HepG2 (cell line): ENCODE data around the gene NOTUM. TPM values are rescaled to one million over a fixed set of nuclear protein-coding genes. Genes with fewer than 3 reads are reported as not detected.
A peak's percentile ranks its signal among the peaks of the same experiment; 100 is the strongest.

Experiments
- KDM5A ChIP-seq: fragments of 200-600 bp; sonication (generic); IDR thresholded peaks from 2 replicates; pipeline ENCODE4 v1.7.0; 2018; ENCODE audit warnings: antibody characterized with exemption, mild to moderate bottlenecking, low read length, borderline replicate concordance
- MTF2 ChIP-seq: sonication (generic); formaldehyde crosslinking; IDR thresholded peaks from 2 replicates; pipeline ENCODE4 v1.5.0; 2020; ENCODE audit warnings: missing genetic modification reagents, borderline replicate concordance
- POLR2AphosphoS5 ChIP-seq: IDR thresholded peaks from 2 replicates; pipeline ENCODE4 v1.6.1; 2012; ENCODE audit warnings: low read depth, low read length
- RELA ChIP-seq: sonication (generic); formaldehyde crosslinking; IDR thresholded peaks from 2 replicates; pipeline ENCODE4 v1.4.0; 2020; ENCODE audit warnings: missing genetic modification reagents
- SKI ChIP-seq: fragments of 450-650 bp; IDR thresholded peaks from one replicate; pipeline ENCODE4 v1.6.1; 2018; ENCODE audit warnings: mild to moderate bottlenecking; ENCODE audit not compliant: partially characterized antibody
- YY1 ChIP-seq: IDR thresholded peaks from 2 replicates; pipeline ENCODE4 v1.6.1; 2011; ENCODE audit warnings: low read length, low read depth, moderate library complexity, mild to moderate bottlenecking; ENCODE audit not compliant: insufficient read depth, insufficient replicate concordance
- ZIK1 ChIP-seq: sonication (generic); formaldehyde crosslinking; IDR thresholded peaks from 2 replicates; pipeline ENCODE4 v1.5.0; 2020; ENCODE audit warnings: mild to moderate bottlenecking, low read depth, missing genetic modification reagents, borderline replicate concordance
- ZNF180 ChIP-seq: sonication (generic); formaldehyde crosslinking; IDR thresholded peaks from 2 replicates; pipeline ENCODE4 v1.4.0; 2020; ENCODE audit warnings: low read depth, missing genetic modification reagents, borderline replicate concordance
- ZNF274 ChIP-seq: sonication (generic); formaldehyde crosslinking; IDR thresholded peaks from 2 replicates; pipeline ENCODE4 v1.5.1; 2020; ENCODE audit warnings: mild to moderate bottlenecking, missing genetic modification reagents
- ZNF644 ChIP-seq: IDR thresholded peaks from 2 replicates; pipeline ENCODE4 v1.6.1; 2016; ENCODE audit warnings: low read depth
- ZNF749 ChIP-seq: sonication (generic); formaldehyde crosslinking; IDR thresholded peaks from 2 replicates; pipeline ENCODE4 v1.8.0; 2022; ENCODE audit warnings: mild to moderate bottlenecking, missing genetic modification reagents, moderate library complexity, borderline replicate concordance
- ZSCAN22 ChIP-seq: sonication (generic); formaldehyde crosslinking; IDR thresholded peaks from 2 replicates; pipeline ENCODE4 v1.4.0; 2020; ENCODE audit warnings: mild to moderate bottlenecking, missing genetic modification reagents
- polyA plus RNA-seq, 8 experiments: library from polyadenylated mRNA; depleted of rRNA in 3 of 8; stranded (reverse) in 7 of 8; unstranded in 1 of 8; fragments of >200 nt; fragmentation: Illumina TruSeq in 4 of 8; extraction: Trizol in 4 of 8; gene quantifications; 2 replicates each; pipeline versions ENCODE4 v1.2.1 to v1.2.3, GENCODE V29; 2011 to 2016; ENCODE audit warnings: low read depth in 4 of 8, missing spikeins in 1 of 8, mixed read lengths in 1 of 8; ENCODE audit not compliant: insufficient read depth in 1 of 8
- total RNA-seq, 5 experiments: library from RNA; depleted of rRNA; stranded (reverse); fragments of >200 nt; fragmentation: Illumina TruSeq; extraction: Trizol; gene quantifications; 2 replicates each; pipeline ENCODE4 v1.2.3, GENCODE V29; 2016; ENCODE audit warnings: low read depth in 1 of 5
- TF ChIP-seq, protein P1 (sequence below): sonication (generic); formaldehyde crosslinking; IDR thresholded peaks from 2 replicates; pipeline ENCODE4 v1.5.0; 2020; ENCODE audit warnings: mild to moderate bottlenecking, missing genetic modification reagents, borderline replicate concordance
- TF ChIP-seq, protein P2 (sequence below): sonication (generic); formaldehyde crosslinking; IDR thresholded peaks from 2 replicates; pipeline ENCODE4 v1.4.0; 2020; ENCODE audit warnings: missing genetic modification reagents, borderline replicate concordance
- TF ChIP-seq, protein P3 (sequence below): sonication (generic); formaldehyde crosslinking; IDR thresholded peaks from 2 replicates; pipeline ENCODE4 v1.5.1; 2020; ENCODE audit warnings: mild to moderate bottlenecking, missing genetic modification reagents, borderline replicate concordance
- TF ChIP-seq, protein P4 (sequence below): sonication (generic); formaldehyde crosslinking; IDR thresholded peaks from 2 replicates; pipeline ENCODE4 v1.5.0; 2020; ENCODE audit warnings: missing genetic modification reagents

The NOTUM gene
- total and polyA plus RNA-seq, 2 of the 13 experiments (the other 11 are each of a cell fraction or from before 2014, with no cell fraction given), result 150 to 160 TPM

DNA sequence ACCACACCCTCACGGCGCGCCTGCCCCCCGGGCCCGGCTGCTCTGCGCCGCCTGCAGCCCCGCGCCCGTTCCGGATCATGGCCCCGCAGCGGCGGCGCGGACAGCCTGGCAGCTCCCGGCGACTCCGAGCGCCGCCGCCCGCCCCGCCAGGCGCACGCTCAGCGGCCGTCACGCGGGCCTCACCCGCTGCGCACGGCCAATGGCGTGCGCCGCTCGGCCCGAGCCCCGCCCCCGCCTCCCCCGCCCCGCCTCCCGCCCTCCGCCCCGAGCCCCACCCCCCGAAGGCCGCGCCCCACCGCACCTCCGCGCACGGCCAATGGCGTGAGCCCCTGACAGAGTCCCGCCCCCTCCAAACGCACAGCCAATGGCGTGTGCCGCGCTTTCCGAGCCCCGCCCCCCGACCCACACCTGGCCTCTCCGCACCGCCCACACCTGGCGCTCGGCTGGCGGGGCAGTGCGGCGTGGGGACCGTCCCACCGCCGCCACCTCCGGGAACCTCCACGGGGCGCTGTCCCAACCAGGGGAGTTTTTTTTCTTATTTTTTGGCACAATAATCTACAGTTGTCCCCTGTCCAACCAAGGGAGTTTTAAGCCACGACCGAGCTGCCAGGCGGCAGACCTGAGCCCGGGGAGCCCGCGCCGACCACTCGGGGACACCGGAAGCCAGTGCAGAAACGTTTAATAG, 49.6 kb downstream of the NOTUM start, which contains the start of gene PCYT2 (continued):
- TF ChIP-seq, protein P1, sequence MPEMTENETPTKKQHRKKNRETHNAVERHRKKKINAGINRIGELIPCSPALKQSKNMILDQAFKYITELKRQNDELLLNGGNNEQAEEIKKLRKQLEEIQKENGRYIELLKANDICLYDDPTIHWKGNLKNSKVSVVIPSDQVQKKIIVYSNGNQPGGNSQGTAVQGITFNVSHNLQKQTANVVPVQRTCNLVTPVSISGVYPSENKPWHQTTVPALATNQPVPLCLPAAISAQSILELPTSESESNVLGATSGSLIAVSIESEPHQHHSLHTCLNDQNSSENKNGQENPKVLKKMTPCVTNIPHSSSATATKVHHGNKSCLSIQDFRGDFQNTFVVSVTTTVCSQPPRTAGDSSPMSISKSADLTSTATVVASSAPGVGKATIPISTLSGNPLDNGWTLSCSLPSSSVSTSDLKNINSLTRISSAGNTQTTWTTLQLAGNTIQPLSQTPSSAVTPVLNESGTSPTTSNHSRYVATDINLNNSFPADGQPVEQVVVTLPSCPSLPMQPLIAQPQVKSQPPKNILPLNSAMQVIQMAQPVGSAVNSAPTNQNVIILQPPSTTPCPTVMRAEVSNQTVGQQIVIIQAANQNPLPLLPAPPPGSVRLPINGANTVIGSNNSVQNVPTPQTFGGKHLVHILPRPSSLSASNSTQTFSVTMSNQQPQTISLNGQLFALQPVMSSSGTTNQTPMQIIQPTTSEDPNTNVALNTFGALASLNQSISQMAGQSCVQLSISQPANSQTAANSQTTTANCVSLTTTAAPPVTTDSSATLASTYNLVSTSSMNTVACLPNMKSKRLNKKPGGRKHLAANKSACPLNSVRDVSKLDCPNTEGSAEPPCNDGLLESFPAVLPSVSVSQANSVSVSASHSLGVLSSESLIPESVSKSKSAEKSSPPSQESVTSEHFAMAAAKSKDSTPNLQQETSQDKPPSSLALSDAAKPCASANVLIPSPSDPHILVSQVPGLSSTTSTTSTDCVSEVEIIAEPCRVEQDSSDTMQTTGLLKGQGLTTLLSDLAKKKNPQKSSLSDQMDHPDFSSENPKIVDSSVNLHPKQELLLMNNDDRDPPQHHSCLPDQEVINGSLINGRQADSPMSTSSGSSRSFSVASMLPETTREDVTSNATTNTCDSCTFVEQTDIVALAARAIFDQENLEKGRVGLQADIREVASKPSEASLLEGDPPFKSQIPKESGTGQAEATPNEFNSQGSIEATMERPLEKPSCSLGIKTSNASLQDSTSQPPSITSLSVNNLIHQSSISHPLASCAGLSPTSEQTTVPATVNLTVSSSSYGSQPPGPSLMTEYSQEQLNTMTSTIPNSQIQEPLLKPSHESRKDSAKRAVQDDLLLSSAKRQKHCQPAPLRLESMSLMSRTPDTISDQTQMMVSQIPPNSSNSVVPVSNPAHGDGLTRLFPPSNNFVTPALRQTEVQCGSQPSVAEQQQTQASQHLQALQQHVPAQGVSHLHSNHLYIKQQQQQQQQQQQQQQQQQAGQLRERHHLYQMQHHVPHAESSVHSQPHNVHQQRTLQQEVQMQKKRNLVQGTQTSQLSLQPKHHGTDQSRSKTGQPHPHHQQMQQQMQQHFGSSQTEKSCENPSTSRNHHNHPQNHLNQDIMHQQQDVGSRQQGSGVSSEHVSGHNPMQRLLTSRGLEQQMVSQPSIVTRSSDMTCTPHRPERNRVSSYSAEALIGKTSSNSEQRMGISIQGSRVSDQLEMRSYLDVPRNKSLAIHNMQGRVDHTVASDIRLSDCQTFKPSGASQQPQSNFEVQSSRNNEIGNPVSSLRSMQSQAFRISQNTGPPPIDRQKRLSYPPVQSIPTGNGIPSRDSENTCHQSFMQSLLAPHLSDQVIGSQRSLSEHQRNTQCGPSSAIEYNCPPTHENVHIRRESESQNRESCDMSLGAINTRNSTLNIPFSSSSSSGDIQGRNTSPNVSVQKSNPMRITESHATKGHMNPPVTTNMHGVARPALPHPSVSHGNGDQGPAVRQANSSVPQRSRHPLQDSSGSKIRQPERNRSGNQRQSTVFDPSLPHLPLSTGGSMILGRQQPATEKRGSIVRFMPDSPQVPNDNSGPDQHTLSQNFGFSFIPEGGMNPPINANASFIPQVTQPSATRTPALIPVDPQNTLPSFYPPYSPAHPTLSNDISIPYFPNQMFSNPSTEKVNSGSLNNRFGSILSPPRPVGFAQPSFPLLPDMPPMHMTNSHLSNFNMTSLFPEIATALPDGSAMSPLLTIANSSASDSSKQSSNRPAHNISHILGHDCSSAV (CRISPR knock-in tag), result no peak
- TF ChIP-seq YY1 (peak; percentile 51), ZIK1 (CRISPR knock-in tag) (no peak), POLR2AphosphoS5 (peak; percentile 55), RELA (CRISPR knock-in tag) (no peak), KDM5A (peak; percentile 63; the same call in 1 of the 2 replicates), SKI (no peak), ZNF180 (no peak), MTF2 (CRISPR knock-in tag) (no peak), ZNF749 (CRISPR knock-in tag) (no peak), ZSCAN22 (no peak), ZNF644 (CRISPR knock-in tag) (no peak), ZNF274 (CRISPR knock-in tag) (0 out of 2 replicates have a peak, but pooled peaks have one; percentile 49)
- TF ChIP-seq, protein P2, sequence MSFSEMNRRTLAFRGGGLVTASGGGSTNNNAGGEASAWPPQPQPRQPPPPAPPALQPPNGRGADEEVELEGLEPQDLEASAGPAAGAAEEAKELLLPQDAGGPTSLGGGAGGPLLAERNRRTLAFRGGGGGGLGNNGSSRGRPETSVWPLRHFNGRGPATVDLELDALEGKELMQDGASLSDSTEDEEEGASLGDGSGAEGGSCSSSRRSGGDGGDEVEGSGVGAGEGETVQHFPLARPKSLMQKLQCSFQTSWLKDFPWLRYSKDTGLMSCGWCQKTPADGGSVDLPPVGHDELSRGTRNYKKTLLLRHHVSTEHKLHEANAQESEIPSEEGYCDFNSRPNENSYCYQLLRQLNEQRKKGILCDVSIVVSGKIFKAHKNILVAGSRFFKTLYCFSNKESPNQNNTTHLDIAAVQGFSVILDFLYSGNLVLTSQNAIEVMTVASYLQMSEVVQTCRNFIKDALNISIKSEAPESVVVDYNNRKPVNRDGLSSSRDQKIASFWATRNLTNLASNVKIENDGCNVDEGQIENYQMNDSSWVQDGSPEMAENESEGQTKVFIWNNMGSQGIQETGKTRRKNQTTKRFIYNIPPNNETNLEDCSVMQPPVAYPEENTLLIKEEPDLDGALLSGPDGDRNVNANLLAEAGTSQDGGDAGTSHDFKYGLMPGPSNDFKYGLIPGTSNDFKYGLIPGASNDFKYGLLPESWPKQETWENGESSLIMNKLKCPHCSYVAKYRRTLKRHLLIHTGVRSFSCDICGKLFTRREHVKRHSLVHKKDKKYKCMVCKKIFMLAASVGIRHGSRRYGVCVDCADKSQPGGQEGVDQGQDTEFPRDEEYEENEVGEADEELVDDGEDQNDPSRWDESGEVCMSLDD (CRISPR knock-in tag), result no peak
- TF ChIP-seq, protein P3, sequence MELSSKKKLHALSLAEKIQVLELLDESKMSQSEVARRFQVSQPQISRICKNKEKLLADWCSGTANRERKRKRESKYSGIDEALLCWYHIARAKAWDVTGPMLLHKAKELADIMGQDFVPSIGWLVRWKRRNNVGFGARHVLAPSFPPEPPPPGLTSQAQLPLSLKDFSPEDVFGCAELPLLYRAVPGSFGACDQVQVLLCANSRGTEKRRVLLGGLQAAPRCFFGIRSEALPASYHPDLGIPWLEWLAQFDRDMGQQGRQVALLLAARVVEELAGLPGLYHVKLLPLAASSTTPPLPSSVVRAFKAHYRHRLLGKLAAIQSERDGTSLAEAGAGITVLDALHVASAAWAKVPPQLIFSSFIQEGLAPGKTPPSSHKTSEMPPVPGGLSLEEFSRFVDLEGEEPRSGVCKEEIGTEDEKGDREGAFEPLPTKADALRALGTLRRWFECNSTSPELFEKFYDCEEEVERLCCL (CRISPR knock-in tag), result no peak
- TF ChIP-seq, protein P4, sequence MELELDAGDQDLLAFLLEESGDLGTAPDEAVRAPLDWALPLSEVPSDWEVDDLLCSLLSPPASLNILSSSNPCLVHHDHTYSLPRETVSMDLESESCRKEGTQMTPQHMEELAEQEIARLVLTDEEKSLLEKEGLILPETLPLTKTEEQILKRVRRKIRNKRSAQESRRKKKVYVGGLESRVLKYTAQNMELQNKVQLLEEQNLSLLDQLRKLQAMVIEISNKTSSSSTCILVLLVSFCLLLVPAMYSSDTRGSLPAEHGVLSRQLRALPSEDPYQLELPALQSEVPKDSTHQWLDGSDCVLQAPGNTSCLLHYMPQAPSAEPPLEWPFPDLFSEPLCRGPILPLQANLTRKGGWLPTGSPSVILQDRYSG (CRISPR knock-in tag), result no peak
